Panc1 (cell line): Measurements from ENCODE around the gene DCAF15. TPM values are rescaled to one million over a fixed set of nuclear protein-coding genes. Genes with fewer than 3 reads are reported as not detected.

ENCODE experiments used
- ATAC-seq: fragments of 200-7000 bp; cut with Tn5 transposase; 2 replicates; pipeline ENCODE4 v1.9.1; 2020; ENCODE audit warnings: mild to moderate bottlenecking, moderate library complexity
- BruUV-seq: library from RNA; stranded (reverse); fragments of 400-500 nt; replicated peaks from 2 replicates; lab custom pipeline; 2021; lab: Mats Ljungman, UMichigan
- CTCF ChIA-PET: fragments of 300-600 bp; sonication (Branson Sonifier 250); formaldehyde crosslinking; loops from one replicate; lab custom pipeline; 2022; ENCODE audit warnings: antibody characterized with exemption; lab: Charles Lee
- POLR2A ChIA-PET: fragments of 300-600 bp; sonication (Branson Sonifier 250); formaldehyde crosslinking; loops from one replicate; lab custom pipeline; 2022; ENCODE audit warnings: antibody characterized with exemption; lab: Charles Lee
- DNase-seq: peaks from one replicate; pipeline ENCODE4 v3.0.0-alpha.2; 2010; ENCODE audit warnings: low read depth, low spot score
- H3K27ac ChIP-seq: 2 replicates; pipeline ENCODE4 v1.5.1; 2011; ENCODE audit warnings: mild to moderate bottlenecking, low read length, inconsistent platforms
- H3K27me3 ChIP-seq: fragments of 200-500 bp; sonication (Bioruptor generic); 2 replicates; pipeline ENCODE4 v1.6.0; 2014; ENCODE audit warnings: low read length, inconsistent platforms; ENCODE audit not compliant: control insufficient read depth, insufficient read depth
- H3K36me3 ChIP-seq: fragments of 200-500 bp; sonication (Bioruptor generic); 2 replicates; pipeline ENCODE4 v1.5.1; 2014; ENCODE audit warnings: inconsistent platforms, mild to moderate bottlenecking, low read length, moderate library complexity; ENCODE audit not compliant: control insufficient read depth, insufficient read depth
- H3K4me1 ChIP-seq: 2 replicates; pipeline ENCODE4 v1.5.1; 2011; ENCODE audit warnings: inconsistent platforms, mild to moderate bottlenecking, low read length, moderate library complexity; ENCODE audit not compliant: control insufficient read depth, insufficient read depth
- H3K4me3 ChIP-seq, 2 experiments: 2 replicates each; pipeline ENCODE4 v1.5.1; 2011 to 2012; ENCODE audit warnings: low read depth in 2 of 2, low read length in 2 of 2, mild to moderate bottlenecking in 2 of 2, inconsistent platforms in 1 of 2, moderate library complexity in 1 of 2
- H3K9me3 ChIP-seq: fragments of 200-500 bp; sonication (Bioruptor generic); 2 replicates; pipeline ENCODE4 v1.5.1; 2014; ENCODE audit warnings: low read depth, mild to moderate bottlenecking, inconsistent platforms, low read length, moderate library complexity; ENCODE audit not compliant: control insufficient read depth, insufficient read depth
- POLR2AphosphoS5 ChIP-seq: IDR thresholded peaks from 2 replicates; pipeline ENCODE4 v1.6.1; 2012; ENCODE audit warnings: mild to moderate bottlenecking, low read depth, low read length, moderate library complexity
- SIN3A ChIP-seq: IDR thresholded peaks from 2 replicates; pipeline ENCODE4 v1.6.1; 2012; ENCODE audit warnings: low read depth, mild to moderate bottlenecking, low read length, moderate library complexity, borderline replicate concordance; ENCODE audit not compliant: insufficient read depth
- TCF7L2 ChIP-seq: IDR thresholded peaks from 2 replicates; pipeline ENCODE4 v1.6.1; 2011; ENCODE audit warnings: mild to moderate bottlenecking, low read depth, low read length, inconsistent platforms
- in situ Hi-C: cut with HindIII; loops from 2 replicates; pipeline ENCODE4 v1.10.0; 2016; ENCODE audit warnings: low sequenced_read_pairs, low pct_unique_long_range_greater_than_20kb
- intact Hi-C: fragments of 100-400 bp; cut with micrococcal nuclease; formaldehyde crosslinking; loops from one replicate; pipeline ENCODE4 v1.10.0; 2022; ENCODE audit not compliant: unreplicated experiment
- total RNA-seq: library from RNA; stranded (reverse); gene quantifications from one replicate; pipeline ENCODE4 v1.2.1, GENCODE V29; 2021; ENCODE audit not compliant: unreplicated experiment
- TF ChIP-seq, protein P1 (sequence below), 2 experiments: IDR thresholded peaks; 2 replicates each; pipeline ENCODE4 v1.6.1; 2011 to 2012; ENCODE audit warnings: low read depth in 2 of 2, control low read depth in 1 of 2, low read length in 1 of 2, mild to moderate bottlenecking in 1 of 2, moderate library complexity in 1 of 2; ENCODE audit not compliant: insufficient read depth in 1 of 2
- TF ChIP-seq, protein P2 (sequence below): fragments of 450-650 bp; IDR thresholded peaks from 2 replicates; pipeline ENCODE4 v1.5.1; 2017; ENCODE audit warnings: mild to moderate bottlenecking

DCAF15 gene
- total RNA-seq, 1 experiment from 2014 or later, result 38.8 TPM

DNA sequence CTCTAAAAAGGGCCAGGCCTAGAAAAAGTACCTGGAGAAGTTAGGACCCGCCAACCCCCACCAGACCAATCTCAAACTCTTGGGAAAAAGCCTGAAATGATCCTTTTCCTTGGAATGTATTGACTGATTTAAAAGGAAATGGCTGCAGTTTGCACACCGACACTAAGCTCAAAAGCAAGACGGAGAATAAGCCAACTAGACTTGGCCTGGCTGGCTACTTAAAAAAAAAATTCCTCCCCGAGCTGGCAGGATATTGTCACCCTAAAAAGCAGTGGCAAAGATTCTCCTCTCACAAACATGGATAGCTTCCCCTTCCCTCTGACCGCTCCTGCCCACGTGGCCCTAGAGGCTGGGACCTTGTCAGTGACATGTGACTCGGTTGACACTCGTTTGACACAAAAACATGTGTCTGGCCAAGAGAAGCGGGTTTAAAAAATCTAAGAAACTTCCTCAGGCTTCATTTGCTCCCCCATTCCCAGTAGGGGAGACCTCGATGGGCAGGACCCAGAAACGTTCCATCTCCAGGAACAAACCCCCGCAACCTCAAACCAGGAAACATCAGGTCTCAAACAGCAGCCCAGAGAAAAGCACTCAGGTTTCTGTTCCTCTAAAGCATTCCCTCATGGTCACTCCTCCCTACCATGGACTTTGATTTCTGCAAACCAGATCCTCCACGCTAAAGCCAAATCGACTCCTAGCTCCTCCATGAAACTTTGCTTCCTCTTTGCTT, 52.5 kb downstream of the DCAF15 start:
- in situ Hi-C loops (no loop called here), intact Hi-C loops (no loop called here)
- DNase-seq, result no peak
- H3K36me3 ChIP-seq, result no peaks in the 10 kb centered on the region; the same call in 1 of the 2 replicates
- no TSS peak for BruUV-seq
- H3K27me3 ChIP-seq, result no peaks in the 10 kb centered on the region
- POLR2A ChIA-PET, result interaction anchor here (0.7 kb wide), 1 partner anchor 851 kb away, joined by 5 read pairs; no protein-coding TSS in a partner anchor
- ATAC-seq, result no peak
- H3K9me3 ChIP-seq, result no peaks in the 10 kb centered on the region
- H3K4me3 ChIP-seq, result peak overlapping the region; percentile 54 to 66
- TF ChIP-seq TCF7L2 (no peak), SIN3A (no peak), POLR2AphosphoS5 (no peak)
- TF ChIP-seq, protein P1, sequence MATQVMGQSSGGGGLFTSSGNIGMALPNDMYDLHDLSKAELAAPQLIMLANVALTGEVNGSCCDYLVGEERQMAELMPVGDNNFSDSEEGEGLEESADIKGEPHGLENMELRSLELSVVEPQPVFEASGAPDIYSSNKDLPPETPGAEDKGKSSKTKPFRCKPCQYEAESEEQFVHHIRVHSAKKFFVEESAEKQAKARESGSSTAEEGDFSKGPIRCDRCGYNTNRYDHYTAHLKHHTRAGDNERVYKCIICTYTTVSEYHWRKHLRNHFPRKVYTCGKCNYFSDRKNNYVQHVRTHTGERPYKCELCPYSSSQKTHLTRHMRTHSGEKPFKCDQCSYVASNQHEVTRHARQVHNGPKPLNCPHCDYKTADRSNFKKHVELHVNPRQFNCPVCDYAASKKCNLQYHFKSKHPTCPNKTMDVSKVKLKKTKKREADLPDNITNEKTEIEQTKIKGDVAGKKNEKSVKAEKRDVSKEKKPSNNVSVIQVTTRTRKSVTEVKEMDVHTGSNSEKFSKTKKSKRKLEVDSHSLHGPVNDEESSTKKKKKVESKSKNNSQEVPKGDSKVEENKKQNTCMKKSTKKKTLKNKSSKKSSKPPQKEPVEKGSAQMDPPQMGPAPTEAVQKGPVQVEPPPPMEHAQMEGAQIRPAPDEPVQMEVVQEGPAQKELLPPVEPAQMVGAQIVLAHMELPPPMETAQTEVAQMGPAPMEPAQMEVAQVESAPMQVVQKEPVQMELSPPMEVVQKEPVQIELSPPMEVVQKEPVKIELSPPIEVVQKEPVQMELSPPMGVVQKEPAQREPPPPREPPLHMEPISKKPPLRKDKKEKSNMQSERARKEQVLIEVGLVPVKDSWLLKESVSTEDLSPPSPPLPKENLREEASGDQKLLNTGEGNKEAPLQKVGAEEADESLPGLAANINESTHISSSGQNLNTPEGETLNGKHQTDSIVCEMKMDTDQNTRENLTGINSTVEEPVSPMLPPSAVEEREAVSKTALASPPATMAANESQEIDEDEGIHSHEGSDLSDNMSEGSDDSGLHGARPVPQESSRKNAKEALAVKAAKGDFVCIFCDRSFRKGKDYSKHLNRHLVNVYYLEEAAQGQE (IDR thresholded peaks at IDR 0.05; ENCODE audit: insufficient read depth in 1 of 2, low read depth in 2 of 2, low read length in 1 of 2), result no peak
- TF ChIP-seq, protein P2, sequence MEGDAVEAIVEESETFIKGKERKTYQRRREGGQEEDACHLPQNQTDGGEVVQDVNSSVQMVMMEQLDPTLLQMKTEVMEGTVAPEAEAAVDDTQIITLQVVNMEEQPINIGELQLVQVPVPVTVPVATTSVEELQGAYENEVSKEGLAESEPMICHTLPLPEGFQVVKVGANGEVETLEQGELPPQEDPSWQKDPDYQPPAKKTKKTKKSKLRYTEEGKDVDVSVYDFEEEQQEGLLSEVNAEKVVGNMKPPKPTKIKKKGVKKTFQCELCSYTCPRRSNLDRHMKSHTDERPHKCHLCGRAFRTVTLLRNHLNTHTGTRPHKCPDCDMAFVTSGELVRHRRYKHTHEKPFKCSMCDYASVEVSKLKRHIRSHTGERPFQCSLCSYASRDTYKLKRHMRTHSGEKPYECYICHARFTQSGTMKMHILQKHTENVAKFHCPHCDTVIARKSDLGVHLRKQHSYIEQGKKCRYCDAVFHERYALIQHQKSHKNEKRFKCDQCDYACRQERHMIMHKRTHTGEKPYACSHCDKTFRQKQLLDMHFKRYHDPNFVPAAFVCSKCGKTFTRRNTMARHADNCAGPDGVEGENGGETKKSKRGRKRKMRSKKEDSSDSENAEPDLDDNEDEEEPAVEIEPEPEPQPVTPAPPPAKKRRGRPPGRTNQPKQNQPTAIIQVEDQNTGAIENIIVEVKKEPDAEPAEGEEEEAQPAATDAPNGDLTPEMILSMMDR, result no peak
- peak overlapping the region; percentile 91 for H3K27ac ChIP-seq
- H3K4me1 ChIP-seq, result peaks cover 12% of the 10 kb centered on the region
- CTCF ChIA-PET, result no interaction called here

DNA sequence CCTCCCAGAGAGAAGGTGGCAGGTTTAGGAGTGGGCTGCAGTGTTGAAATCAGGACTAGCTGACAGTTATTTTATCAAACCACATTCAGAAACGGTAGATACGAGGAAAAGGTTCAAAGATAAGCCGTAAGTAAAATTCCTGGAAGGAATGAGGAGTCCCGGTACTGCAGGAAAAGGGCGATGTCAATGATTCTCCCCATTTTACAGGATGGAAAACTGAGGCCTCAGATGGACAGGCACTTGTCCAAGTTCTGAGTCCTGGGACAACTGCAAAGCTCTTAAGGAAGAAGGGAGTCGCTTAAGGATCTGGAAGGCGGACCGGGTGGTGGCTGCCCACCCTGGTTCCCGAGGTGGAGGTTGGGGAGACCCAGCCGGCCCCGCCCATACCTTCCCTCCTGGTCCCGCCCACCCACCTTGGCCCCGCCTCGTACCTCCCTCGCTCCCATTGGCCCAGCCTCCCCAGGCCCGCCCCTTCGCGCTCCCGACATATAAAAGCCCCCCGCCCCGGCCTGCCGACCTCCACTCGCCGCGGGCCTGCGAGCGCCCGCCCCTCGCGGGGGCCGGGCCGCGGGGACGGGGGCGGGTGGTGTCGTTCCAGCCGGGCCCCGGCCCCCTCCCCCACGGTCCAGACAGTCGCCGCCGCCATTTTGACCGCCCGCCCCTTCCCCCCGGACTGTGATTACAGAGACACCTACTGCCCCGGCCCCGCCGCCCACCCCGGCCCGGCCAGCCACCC, 53.2 kb downstream of the DCAF15 start:
- BruUV-seq, result TSS peak; percentile 83
- Histone ChIP-seq H3K4me3 (peak overlapping the region; percentile 66 to 69), H3K27ac (peak overlapping the region; percentile 91), H3K9me3 (no peaks in the 10 kb centered on the region), H3K36me3 (no peaks in the 10 kb centered on the region; the same call in 1 of the 2 replicates), H3K27me3 (no peaks in the 10 kb centered on the region), H3K4me1 (peaks cover 12% of the 10 kb centered on the region)
- POLR2A ChIA-PET, result interaction anchor here (0.7 kb wide), 1 partner anchor 852 kb away, joined by 5 read pairs; no protein-coding TSS in a partner anchor
- intact Hi-C loops (no loop called here), in situ Hi-C loops (no loop called here)
- 0 out of 2 replicates have a peak, but pooled peaks have one; percentile 28 for TF ChIP-seq POLR2AphosphoS5
- TF ChIP-seq, protein P2, result no peak
- no peak for TF ChIP-seq SIN3A
- TF ChIP-seq, protein P1 (IDR thresholded peaks at IDR 0.05; ENCODE audit: insufficient read depth in 1 of 2, low read depth in 2 of 2, low read length in 1 of 2), result no peak
- no peak for TF ChIP-seq TCF7L2
- no peak for DNase-seq
- peak; percentile 75 for ATAC-seq
- CTCF ChIA-PET, result no interaction called here
